Measurements from ENCODE around the gene ARAP1. TPM values are rescaled to one million over a fixed set of nuclear protein-coding genes. Genes with fewer than 3 reads are reported as not detected.

Gene ARAP1
- total and polyA plus RNA-seq, 2 donors (not counting 3 experiments of a cell fraction or from before 2014, with no cell fraction given): 36.8 to 66.2 TPM

GRCh38 chr11:72764503-72764902, 12.3 kb upstream of the ARAP1 start:
- no peak overlapping the region for H3K4me3 ChIP-seq (replicated peaks in 1 of 3; ENCODE audit: insufficient read depth in 1 of 3, low read depth in 1 of 3, low read length in 3 of 3)
- H3K9me1 ChIP-seq (replicated peaks; ENCODE audit: control insufficient read depth, extremely low read depth, insufficient read depth, low read length): no peaks in the 10 kb centered on the region
- H2AFZ ChIP-seq (ENCODE audit: low read depth, low read length): no peak overlapping the region
- no peak for TF ChIP-seq CTCF (IDR thresholded peaks at IDR 0.05; ENCODE audit: extremely low read depth in 1 of 2, insufficient read depth in 1 of 2, low read depth in 1 of 2, low read length in 2 of 2)
- TF ChIP-seq POLR2AphosphoS5 (IDR thresholded peaks at IDR 0.05; ENCODE audit: insufficient read depth, low read depth, low read length): no peak
- no peak for TF ChIP-seq POLR2A (IDR thresholded peaks at IDR 0.05; ENCODE audit: low read depth, low read length)
- TF ChIP-seq GATA2 (IDR thresholded peaks at IDR 0.05; ENCODE audit: insufficient read depth, insufficient read length, low read depth, low read length): no peak
- dilution Hi-C loops (cut with MboI; ENCODE audit: extremely low pct_ligation_motif_present, low sequenced_read_pairs) (no loop called here), intact Hi-C loops (cut with micrococcal nuclease) (no loop called here)
- DNase-seq (ENCODE audit: low read depth, low spot score) (no peak), FAIRE-seq (no peak)
- no peak overlapping the region for H3K9ac ChIP-seq (replicated peaks; ENCODE audit: extremely low read depth, insufficient read depth, low read length)
- H3K79me2 ChIP-seq (ENCODE audit: control insufficient read depth, insufficient read depth, low read length): no peaks in the 10 kb centered on the region
- ChIA-PET CTCF (no interaction called here), POLR2A (interaction anchor here (1.2 kb wide), 1 partner anchor 14 kb away, joined by 3 read pairs; no protein-coding TSS in a partner anchor)
- H3K27me3 ChIP-seq (ENCODE audit: control insufficient read depth in 2 of 2, insufficient read depth in 2 of 2, low read length in 2 of 2): no peaks in the 10 kb centered on the region
- no peaks in the 10 kb centered on the region for H3K9me3 ChIP-seq (replicated peaks; ENCODE audit: control insufficient read depth, insufficient read depth, low read length)
- BruUV-seq (replicated peaks): no TSS peak
- H3K4me1 ChIP-seq (ENCODE audit: control insufficient read depth, extremely low read depth, insufficient read depth, low read length): no peaks in the 10 kb centered on the region
- no peak overlapping the region for H3K27ac ChIP-seq (ENCODE audit: insufficient read depth, low read depth, low read length)
- H4K20me1 ChIP-seq (replicated peaks; ENCODE audit: control insufficient read depth, extremely low read depth, insufficient read depth, low read length): no peaks in the 10 kb centered on the region
- no peaks in the 10 kb centered on the region for H3K36me3 ChIP-seq (ENCODE audit: control insufficient read depth in 2 of 2, extremely low read depth in 1 of 2, insufficient read depth in 2 of 2, low read length in 2 of 2)
- H3K4me2 ChIP-seq (ENCODE audit: insufficient read depth, low read length): no peak overlapping the region

GRCh38 chr11:72763823-72764222, 11.6 kb upstream of the ARAP1 start:
- no TSS peak for BruUV-seq (replicated peaks)

More at GRCh38 chr11:72763823-72764222, 11.6 kb upstream of the ARAP1 start:
- no peaks in the 10 kb centered on the region for H3K4me1 ChIP-seq (ENCODE audit: control insufficient read depth, extremely low read depth, insufficient read depth, low read length)
- no peaks in the 10 kb centered on the region for H3K9me3 ChIP-seq (replicated peaks; ENCODE audit: control insufficient read depth, insufficient read depth, low read length)
- no peak overlapping the region for H3K4me3 ChIP-seq (replicated peaks in 1 of 3; ENCODE audit: insufficient read depth in 1 of 3, low read depth in 1 of 3, low read length in 3 of 3)
- FAIRE-seq: no peak
- dilution Hi-C loops (cut with MboI; ENCODE audit: extremely low pct_ligation_motif_present, low sequenced_read_pairs) (no loop called here), intact Hi-C loops (cut with micrococcal nuclease) (no loop called here)
- H3K79me2 ChIP-seq (ENCODE audit: control insufficient read depth, insufficient read depth, low read length): no peaks in the 10 kb centered on the region
- CTCF ChIA-PET: no interaction called here
- no peak for TF ChIP-seq POLR2A (IDR thresholded peaks at IDR 0.05; ENCODE audit: low read depth, low read length)
- TF ChIP-seq MAX (IDR thresholded peaks at IDR 0.05; ENCODE audit: insufficient read depth, insufficient read length): no peak
- TF ChIP-seq GATA2 (IDR thresholded peaks at IDR 0.05; ENCODE audit: insufficient read depth, insufficient read length, low read depth, low read length): no peak
- TF ChIP-seq MYC (IDR thresholded peaks at IDR 0.05; ENCODE audit: low read depth, low read length): no peak
- no peak for TF ChIP-seq POLR2AphosphoS5 (IDR thresholded peaks at IDR 0.05; ENCODE audit: insufficient read depth, low read depth, low read length)
- TF ChIP-seq FOS (IDR thresholded peaks at IDR 0.05; ENCODE audit: borderline replicate concordance, insufficient read depth, low read length): no peak
- TF ChIP-seq EZH2 (IDR thresholded peaks at IDR 0.05; ENCODE audit: borderline replicate concordance, low read depth, low read length, severe bottlenecking): no peak
- TF ChIP-seq JUN (IDR thresholded peaks at IDR 0.05; ENCODE audit: borderline replicate concordance, insufficient read depth, insufficient read length, low read depth): no peak
- TF ChIP-seq CTCF (IDR thresholded peaks at IDR 0.05; ENCODE audit: extremely low read depth in 1 of 2, insufficient read depth in 1 of 2, low read depth in 1 of 2, low read length in 2 of 2): no peak
- H2AFZ ChIP-seq (ENCODE audit: low read depth, low read length): no peak overlapping the region
- H3K4me2 ChIP-seq (ENCODE audit: insufficient read depth, low read length): no peak overlapping the region
- H3K9ac ChIP-seq (replicated peaks; ENCODE audit: extremely low read depth, insufficient read depth, low read length): no peak overlapping the region
- H3K36me3 ChIP-seq (ENCODE audit: control insufficient read depth in 2 of 2, extremely low read depth in 1 of 2, insufficient read depth in 2 of 2, low read length in 2 of 2): no peaks in the 10 kb centered on the region
- POLR2A ChIA-PET: no interaction called here
- no peaks in the 10 kb centered on the region for H4K20me1 ChIP-seq (replicated peaks; ENCODE audit: control insufficient read depth, extremely low read depth, insufficient read depth, low read length)
- DNase-seq (ENCODE audit: low read depth, low spot score): no peak
- no peaks in the 10 kb centered on the region for H3K27me3 ChIP-seq (ENCODE audit: control insufficient read depth in 2 of 2, insufficient read depth in 2 of 2, low read length in 2 of 2)
- H3K9me1 ChIP-seq (replicated peaks; ENCODE audit: control insufficient read depth, extremely low read depth, insufficient read depth, low read length): no peaks in the 10 kb centered on the region
- H3K27ac ChIP-seq (ENCODE audit: insufficient read depth, low read depth, low read length): no peak overlapping the region
